Mesothelial cell of epicardium (in vitro differentiated cells): ENCODE measurements around the gene MRPL24. TPM values are rescaled to one million over a fixed set of nuclear protein-coding genes. Genes with fewer than 3 reads are reported as not detected.

Experiments
- DNase-seq, 2 experiments: peaks; one replicate each; pipeline ENCODE4 v3.0.0; 2021; ENCODE audit warnings: low spot score in 2 of 2; ENCODE audit not compliant: unreplicated experiment in 2 of 2
- H3K27ac Mint-ChIP-seq: 2 replicates; pipeline ENCODE4 v1.8.0; 2021; ENCODE audit warnings: mixed read lengths
- H3K27me3 Mint-ChIP-seq: 2 replicates; pipeline ENCODE4 v1.8.0; 2021; ENCODE audit warnings: low read depth, mixed read lengths
- H3K36me3 Mint-ChIP-seq: 2 replicates; pipeline ENCODE4 v1.8.0; 2021; ENCODE audit warnings: mixed read lengths
- H3K4me1 Mint-ChIP-seq: 2 replicates; pipeline ENCODE4 v1.8.0; 2021; ENCODE audit warnings: mixed read lengths
- H3K4me3 Mint-ChIP-seq: 2 replicates; pipeline ENCODE4 v1.8.0; 2021; ENCODE audit warnings: mild to moderate bottlenecking, moderate library complexity, mixed read lengths
- H3K9me3 Mint-ChIP-seq: 2 replicates; pipeline ENCODE4 v1.8.0; 2021; ENCODE audit warnings: mixed read lengths
- CTCF ChIP-seq: fragments of 200-600 bp; sonication (generic); IDR thresholded peaks from one replicate; pipeline ENCODE4 v1.5.0; 2021; ENCODE audit warnings: antibody characterized with exemption; ENCODE audit not compliant: unreplicated experiment
- total RNA-seq: library from RNA; stranded (reverse); gene quantifications from 3 replicates; pipeline ENCODE4 v1.2.1, GENCODE V29; 2021

MRPL24 gene
- total RNA-seq, 1 donor from 2014 or later = 35.5 TPM

DNA sequence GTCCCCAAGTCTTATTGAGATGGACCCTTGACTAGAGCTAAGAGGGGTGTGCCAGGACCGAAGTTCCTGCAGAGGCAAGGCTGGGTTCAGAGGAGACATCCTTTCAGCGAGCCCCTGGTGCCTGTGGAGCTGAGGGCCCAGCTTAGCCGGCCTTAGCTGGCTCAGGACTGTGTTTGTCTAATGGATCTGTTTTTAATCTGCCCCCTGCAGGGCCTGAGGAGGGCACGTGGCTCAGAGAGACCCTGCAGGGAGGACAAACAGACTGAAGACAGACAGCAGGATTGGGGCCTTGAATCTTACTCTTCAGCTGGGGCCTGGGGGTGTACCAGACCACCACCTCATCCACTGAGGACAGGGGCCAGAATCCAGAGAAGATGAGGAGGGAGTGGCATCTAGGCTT is 37.1 kb downstream of the MRPL24 start:
- Mint-ChIP-seq H3K27ac (peak overlapping the region; percentile 79), H3K27me3 (no peaks in the 10 kb centered on the region), H3K36me3 (peaks cover 11% of the 10 kb centered on the region), H3K4me3 (peak overlapping the region; percentile 84), H3K4me1 (peaks cover 76% of the 10 kb centered on the region), H3K9me3 (no peaks in the 10 kb centered on the region)
- no peak for DNase-seq
- TF ChIP-seq CTCF = no peak

DNA sequence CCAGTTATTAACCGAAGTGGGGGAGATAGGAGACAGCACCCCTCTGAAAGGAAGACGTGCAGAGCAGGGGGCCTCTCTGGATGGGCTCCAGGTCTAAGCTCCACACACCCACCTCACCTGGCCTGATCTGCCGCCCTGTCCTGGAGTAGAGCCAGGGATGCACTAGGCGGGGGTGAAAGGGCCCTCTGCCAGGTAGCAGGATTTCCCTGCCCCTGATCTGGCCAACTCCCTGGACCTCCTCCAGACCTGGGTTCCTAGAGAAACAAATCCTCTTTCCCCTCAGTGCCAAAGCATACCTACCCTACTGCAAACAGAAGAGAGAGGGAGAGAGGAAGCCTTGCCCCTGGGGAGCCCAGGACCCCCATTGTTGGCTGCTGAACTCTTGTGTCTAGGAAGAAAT is 37.6 kb downstream of the MRPL24 start:
- peak overlapping the region; percentile 84 for H3K4me3 Mint-ChIP-seq
- H3K4me1 Mint-ChIP-seq = peaks cover 72% of the 10 kb centered on the region
- TF ChIP-seq CTCF = no peak
- H3K9me3 Mint-ChIP-seq = no peaks in the 10 kb centered on the region
- peak overlapping the region; percentile 79 for H3K27ac Mint-ChIP-seq
- DNase-seq = no peak
- H3K36me3 Mint-ChIP-seq = peaks cover 12% of the 10 kb centered on the region
- no peaks in the 10 kb centered on the region for H3K27me3 Mint-ChIP-seq

DNA sequence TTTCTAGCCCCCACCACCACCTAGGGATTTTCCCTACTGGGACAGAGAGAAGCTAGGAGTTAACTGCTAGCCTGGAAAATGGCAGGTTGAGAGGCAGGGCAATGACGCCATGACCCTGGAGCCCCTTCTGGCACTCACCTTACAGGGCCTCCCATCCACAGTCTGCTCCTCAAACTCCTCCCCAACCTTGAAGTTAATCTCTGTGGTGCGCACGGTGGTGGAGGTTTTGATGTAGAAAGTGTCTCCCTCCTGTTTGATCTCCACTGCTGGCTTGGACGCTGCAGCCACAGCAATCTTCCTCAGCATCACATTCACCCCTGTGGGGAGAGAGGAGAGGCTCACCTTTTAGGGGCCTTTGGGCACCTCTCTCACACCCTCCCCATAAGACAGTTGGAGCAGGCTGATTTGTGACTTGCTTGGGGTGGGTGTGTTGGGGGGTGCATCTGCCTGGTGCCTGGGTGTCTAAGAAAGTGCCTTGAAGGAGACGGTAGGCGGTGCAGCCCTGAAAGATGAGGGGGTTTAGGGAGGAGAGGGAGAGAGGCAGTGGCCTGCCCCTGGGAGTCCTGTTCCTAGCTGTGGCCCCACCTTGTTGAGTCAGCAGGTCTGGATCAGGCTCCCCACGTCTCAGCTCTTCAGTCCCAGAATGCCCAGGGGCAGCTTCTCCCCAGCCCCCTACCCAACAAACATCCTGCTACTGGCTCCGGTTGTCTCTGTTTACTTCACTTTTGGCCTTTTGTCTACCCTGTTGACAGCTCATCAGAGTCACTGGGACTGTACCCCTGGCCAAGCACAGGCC is 40.0 kb downstream of the MRPL24 start:
- Mint-ChIP-seq H3K4me3 (peak overlapping the region; percentile 84), H3K27me3 (no peaks in the 10 kb centered on the region), H3K27ac (peak overlapping the region; percentile 62), H3K9me3 (no peaks in the 10 kb centered on the region), H3K36me3 (peaks cover 27% of the 10 kb centered on the region), H3K4me1 (peaks cover 59% of the 10 kb centered on the region)
- DNase-seq = no peak
- TF ChIP-seq CTCF = no peak

DNA sequence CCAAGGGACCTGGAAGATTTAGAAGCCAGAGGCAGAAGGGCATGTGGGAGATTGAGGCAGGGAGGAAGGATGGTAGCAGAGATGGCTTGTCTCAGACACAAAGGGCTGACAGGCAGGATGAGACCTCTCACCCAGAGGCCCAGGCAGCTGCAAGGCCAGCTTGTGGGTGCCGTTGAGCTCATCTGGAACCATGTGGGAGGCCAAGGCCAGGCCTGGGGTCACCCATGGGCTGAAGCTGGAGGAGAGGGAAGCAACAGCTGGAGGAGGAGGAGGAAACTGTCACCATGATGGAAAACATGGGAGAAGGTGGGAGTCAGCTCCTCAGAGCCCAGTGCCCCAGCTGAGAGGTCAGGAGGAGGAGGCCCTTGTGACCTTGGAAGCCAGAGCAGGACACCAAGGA is 41.9 kb downstream of the MRPL24 start:
- Mint-ChIP-seq H3K4me3 (no peak overlapping the region), H3K27me3 (no peaks in the 10 kb centered on the region), H3K9me3 (no peaks in the 10 kb centered on the region), H3K4me1 (peaks cover 55% of the 10 kb centered on the region), H3K27ac (peak overlapping the region; percentile 80), H3K36me3 (peaks cover 32% of the 10 kb centered on the region)
- TF ChIP-seq CTCF = no peak
- DNase-seq = no peak

- Mint-ChIP-seq H3K4me1 (peaks cover 55% of the 10 kb centered on the region), H3K4me3 (no peak overlapping the region), H3K27ac (peak overlapping the region; percentile 89), H3K9me3 (no peaks in the 10 kb centered on the region), H3K27me3 (no peaks in the 10 kb centered on the region), H3K36me3 (peaks cover 30% of the 10 kb centered on the region)
- no peak for DNase-seq
- no peak for TF ChIP-seq CTCF
Observed at GRCh38 chr1:156697481-156697880, 43.4 kb downstream of the MRPL24 start.
